Vagina (tissue), 2 donors: ENCODE results near the gene TROAP. TPM values are rescaled to one million over a fixed set of nuclear protein-coding genes. Genes with fewer than 3 reads are reported as not detected.
A peak's percentile ranks its signal among the peaks of the same experiment; 100 is the strongest.

Experiments
- DNase-seq, 2 donors: peaks; one replicate each; pipeline ENCODE4 v3.0.0-alpha.2; 2017; ENCODE audit errors: extremely low spot score in 2 of 2
- H3K27ac ChIP-seq: fragments of 200-600 bp; sonication (generic); one replicate; pipeline ENCODE4 v1.5.1; 2019
- H3K27me3 ChIP-seq: fragments of 200-600 bp; sonication (generic); one replicate; pipeline ENCODE4 v1.5.1; 2019
- H3K36me3 ChIP-seq, 2 donors: fragments of 200-600 bp; sonication (generic); one replicate each; pipeline ENCODE4 v1.5.1; 2017 to 2019
- H3K4me1 ChIP-seq: fragments of 200-600 bp; sonication (generic); one replicate; pipeline ENCODE4 v1.5.1; 2019
- H3K4me3 ChIP-seq, 2 donors: fragments of 200-600 bp; sonication (generic); 1 replicate in 1 of 2; 2 replicates in 1 of 2; pipeline ENCODE4 v1.5.1; 2016 to 2019
- H3K9me3 ChIP-seq: fragments of 200-600 bp; sonication (generic); one replicate; pipeline ENCODE4 v1.5.1; 2019
- POLR2A ChIP-seq, 2 donors: fragments of 450-650 bp; IDR thresholded peaks; one replicate each; pipeline ENCODE4 v1.6.1; 2017; ENCODE audit warnings: antibody characterized with exemption in 2 of 2, mild to moderate bottlenecking in 2 of 2, moderate library complexity in 2 of 2
- POLR2AphosphoS5 ChIP-seq, 2 donors: sonication (generic); formaldehyde crosslinking; IDR thresholded peaks; one replicate each; pipeline ENCODE4 v1.9.0; 2017; ENCODE audit warnings: antibody characterized with exemption in 2 of 2, mild to moderate bottlenecking in 2 of 2, low read depth in 1 of 2; ENCODE audit not compliant: insufficient read depth in 1 of 2
- intact Hi-C: fragments of 100-400 bp; cut with DNase I; formaldehyde crosslinking; loops from one replicate; pipeline ENCODE4 v1.15.1; 2023
- total RNA-seq: library from RNA; depleted of rRNA; stranded (reverse); fragments of >200 nt; gene quantifications from one replicate; pipeline ENCODE4 v1.2.3, GENCODE V29; 2016
- TF ChIP-seq, protein P1 (sequence below), 3 experiments: fragments of 450-650 bp in 2 of 3; fragments of 200-600 bp in 1 of 3; sonication (generic) in 1 of 3; IDR thresholded peaks; one replicate each; pipeline ENCODE4 v1.5.1; 2017 to 2019; ENCODE audit warnings: antibody characterized with exemption in 3 of 3, mild to moderate bottlenecking in 2 of 3, moderate library complexity in 2 of 3

The TROAP gene
- total RNA-seq, result 4.9 TPM

- TF ChIP-seq, protein P1, sequence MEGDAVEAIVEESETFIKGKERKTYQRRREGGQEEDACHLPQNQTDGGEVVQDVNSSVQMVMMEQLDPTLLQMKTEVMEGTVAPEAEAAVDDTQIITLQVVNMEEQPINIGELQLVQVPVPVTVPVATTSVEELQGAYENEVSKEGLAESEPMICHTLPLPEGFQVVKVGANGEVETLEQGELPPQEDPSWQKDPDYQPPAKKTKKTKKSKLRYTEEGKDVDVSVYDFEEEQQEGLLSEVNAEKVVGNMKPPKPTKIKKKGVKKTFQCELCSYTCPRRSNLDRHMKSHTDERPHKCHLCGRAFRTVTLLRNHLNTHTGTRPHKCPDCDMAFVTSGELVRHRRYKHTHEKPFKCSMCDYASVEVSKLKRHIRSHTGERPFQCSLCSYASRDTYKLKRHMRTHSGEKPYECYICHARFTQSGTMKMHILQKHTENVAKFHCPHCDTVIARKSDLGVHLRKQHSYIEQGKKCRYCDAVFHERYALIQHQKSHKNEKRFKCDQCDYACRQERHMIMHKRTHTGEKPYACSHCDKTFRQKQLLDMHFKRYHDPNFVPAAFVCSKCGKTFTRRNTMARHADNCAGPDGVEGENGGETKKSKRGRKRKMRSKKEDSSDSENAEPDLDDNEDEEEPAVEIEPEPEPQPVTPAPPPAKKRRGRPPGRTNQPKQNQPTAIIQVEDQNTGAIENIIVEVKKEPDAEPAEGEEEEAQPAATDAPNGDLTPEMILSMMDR (IDR thresholded peaks at IDR 0.05), result no peak
- peak; percentile 84 to 95 for TF ChIP-seq POLR2AphosphoS5 (IDR thresholded peaks at IDR 0.05; ENCODE audit: insufficient read depth in 1 of 2, low read depth in 1 of 2)
- no peaks in the 10 kb centered on the region for H3K9me3 ChIP-seq
- intact Hi-C loops, result no loop called here
- DNase-seq, result peak; percentile 97 to 98
- peak within 1 kb of the TSS; percentile 61 for H3K27ac ChIP-seq
- H3K36me3 ChIP-seq, result no peaks in the 10 kb centered on the region
- H3K4me3 ChIP-seq, result peak within 1 kb of the TSS; percentile 62 to 73
- no peaks in the 10 kb centered on the region for H3K27me3 ChIP-seq
- peaks cover 11% of the 10 kb centered on the region for H3K4me1 ChIP-seq
Observed at GRCh38 chr12:49322708-49323523, at the start of gene TROAP. TROAP (plus strand) TSS chr12:49323255; CDS start chr12:49323609, 354 bp downstream.

DNA sequence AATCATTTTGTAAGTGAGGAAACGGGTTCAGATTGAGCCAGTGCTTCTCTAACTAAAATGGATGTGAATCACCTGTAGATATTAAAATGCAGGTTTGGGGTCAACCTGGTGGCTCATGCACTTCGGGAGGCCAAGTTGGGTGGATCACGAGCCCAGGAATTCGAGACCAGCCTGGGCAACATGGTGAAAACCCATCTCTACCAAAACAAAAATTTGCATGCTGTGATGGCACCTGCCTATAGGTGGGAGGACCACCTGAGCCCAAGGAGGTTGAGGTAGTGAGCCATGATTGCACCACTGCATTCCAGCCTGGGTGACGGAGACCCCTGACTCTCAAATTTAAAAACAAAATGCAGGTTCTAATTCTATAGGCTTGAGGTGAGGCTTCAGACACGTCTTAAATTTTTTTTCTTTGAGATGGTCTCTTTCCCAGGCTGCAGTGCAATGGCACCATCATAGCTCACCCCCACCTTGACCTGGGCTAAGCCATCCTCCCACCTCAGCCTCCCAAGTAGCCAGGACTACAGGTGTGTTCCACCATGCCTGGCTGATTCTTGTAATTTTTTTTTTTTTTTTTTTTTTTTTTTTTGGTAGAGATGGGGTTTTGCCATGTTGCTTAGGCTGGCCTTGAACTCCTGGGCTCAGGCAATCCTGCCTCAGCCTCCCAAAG, 49.2 kb upstream of the TROAP start:
- intact Hi-C loops, result no loop called here
- TF ChIP-seq, protein P1 (IDR thresholded peaks at IDR 0.05), result no peak
- TF ChIP-seq POLR2AphosphoS5 (IDR thresholded peaks at IDR 0.05; ENCODE audit: insufficient read depth in 1 of 2, low read depth in 1 of 2), result no peak
- TF ChIP-seq POLR2A (IDR thresholded peaks at IDR 0.05), result no peak
- Histone ChIP-seq H3K27ac (no peak overlapping the region), H3K36me3 (peaks cover 0 to 43% of the 10 kb centered on the region in 2 donors), H3K4me3 (no peak overlapping the region), H3K9me3 (no peaks in the 10 kb centered on the region), H3K27me3 (no peaks in the 10 kb centered on the region), H3K4me1 (peaks cover 11% of the 10 kb centered on the region)
- no peak for DNase-seq

- Histone ChIP-seq H3K9me3 (no peaks in the 10 kb centered on the region), H3K27ac (no peak overlapping the region), H3K27me3 (no peaks in the 10 kb centered on the region), H3K4me3 (no peak overlapping the region), H3K36me3 (peaks cover 0 to 42% of the 10 kb centered on the region in 2 donors), H3K4me1 (peaks cover 4% of the 10 kb centered on the region)
- TF ChIP-seq POLR2A (IDR thresholded peaks at IDR 0.05) (no peak), POLR2AphosphoS5 (IDR thresholded peaks at IDR 0.05; ENCODE audit: insufficient read depth in 1 of 2, low read depth in 1 of 2) (no peak)
- DNase-seq, result no peak
- intact Hi-C loops, result no loop called here
Observed at GRCh38 chr12:49274396-49275069, 48.5 kb upstream of the TROAP start.

- Histone ChIP-seq H3K36me3 (peaks cover 0 to 21% of the 10 kb centered on the region in 2 donors), H3K4me1 (no peaks in the 10 kb centered on the region), H3K4me3 (no peak overlapping the region), H3K27me3 (no peaks in the 10 kb centered on the region), H3K9me3 (no peaks in the 10 kb centered on the region), H3K27ac (no peak overlapping the region)
- intact Hi-C loops, result no loop called here
- no peak for TF ChIP-seq POLR2AphosphoS5 (IDR thresholded peaks at IDR 0.05; ENCODE audit: insufficient read depth in 1 of 2, low read depth in 1 of 2)
- TF ChIP-seq, protein P1 (IDR thresholded peaks at IDR 0.05), result no peak
- TF ChIP-seq POLR2A (IDR thresholded peaks at IDR 0.05), result no peak
- no peak for DNase-seq
Observed at GRCh38 chr12:49276304-49277290, 46.5 kb upstream of the TROAP start.
